ENCODE results near the gene PCDHB8.
"Not testable (repeated sequence)": the region's sequence is repeated elsewhere in the genome, so short reads cannot be mapped to it uniquely, and the experiment has no call there.

- TF ChIP-seq MAX (IDR thresholded peaks at IDR 0.05; ENCODE audit: insufficient read depth, insufficient read length); CTCF (IDR thresholded peaks at IDR 0.05; ENCODE audit: extremely low read depth in 1 of 2, insufficient read depth in 1 of 2, low read depth in 1 of 2, low read length in 2 of 2); GATA2 (IDR thresholded peaks at IDR 0.05; ENCODE audit: insufficient read depth, insufficient read length, low read depth, low read length): not testable (repeated sequence)
These were observed 19.7 kb upstream of the PCDHB8 start for GRCh38 chr5:141157901-141158300.
